Measurements from ENCODE around the gene ADAMTSL1.

DNA sequence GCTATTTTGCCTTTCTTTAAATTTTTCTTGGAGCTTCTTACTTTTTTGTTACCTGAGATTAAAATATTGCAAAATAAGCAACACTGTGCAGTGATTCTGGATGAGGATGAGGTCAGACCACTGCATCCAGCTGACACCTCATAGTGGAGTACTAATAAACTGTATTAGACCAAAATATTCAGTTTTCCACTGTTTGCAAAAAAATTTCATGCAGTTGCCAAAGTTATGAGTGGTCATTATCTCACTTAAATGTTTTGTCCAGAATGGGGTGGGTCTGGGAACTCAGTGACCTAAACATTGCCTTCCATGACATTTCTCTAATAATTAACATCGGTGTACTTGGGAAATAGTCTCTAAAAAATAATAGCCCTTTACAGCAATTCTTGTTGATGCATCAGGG, 143.8 kb downstream of the ADAMTSL1 start:
- TF ChIP-seq, protein P1, sequence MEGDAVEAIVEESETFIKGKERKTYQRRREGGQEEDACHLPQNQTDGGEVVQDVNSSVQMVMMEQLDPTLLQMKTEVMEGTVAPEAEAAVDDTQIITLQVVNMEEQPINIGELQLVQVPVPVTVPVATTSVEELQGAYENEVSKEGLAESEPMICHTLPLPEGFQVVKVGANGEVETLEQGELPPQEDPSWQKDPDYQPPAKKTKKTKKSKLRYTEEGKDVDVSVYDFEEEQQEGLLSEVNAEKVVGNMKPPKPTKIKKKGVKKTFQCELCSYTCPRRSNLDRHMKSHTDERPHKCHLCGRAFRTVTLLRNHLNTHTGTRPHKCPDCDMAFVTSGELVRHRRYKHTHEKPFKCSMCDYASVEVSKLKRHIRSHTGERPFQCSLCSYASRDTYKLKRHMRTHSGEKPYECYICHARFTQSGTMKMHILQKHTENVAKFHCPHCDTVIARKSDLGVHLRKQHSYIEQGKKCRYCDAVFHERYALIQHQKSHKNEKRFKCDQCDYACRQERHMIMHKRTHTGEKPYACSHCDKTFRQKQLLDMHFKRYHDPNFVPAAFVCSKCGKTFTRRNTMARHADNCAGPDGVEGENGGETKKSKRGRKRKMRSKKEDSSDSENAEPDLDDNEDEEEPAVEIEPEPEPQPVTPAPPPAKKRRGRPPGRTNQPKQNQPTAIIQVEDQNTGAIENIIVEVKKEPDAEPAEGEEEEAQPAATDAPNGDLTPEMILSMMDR (IDR thresholded peaks at IDR 0.05; ENCODE audit: insufficient read depth, low read depth, low read length) = no peak
- no peak for TF ChIP-seq EZH2 (IDR thresholded peaks at IDR 0.05; ENCODE audit: insufficient read depth, low read length)

Measured in astrocyte (in vitro differentiated cells and primary cell).